ENCODE data around the gene CAP2.

DNA sequence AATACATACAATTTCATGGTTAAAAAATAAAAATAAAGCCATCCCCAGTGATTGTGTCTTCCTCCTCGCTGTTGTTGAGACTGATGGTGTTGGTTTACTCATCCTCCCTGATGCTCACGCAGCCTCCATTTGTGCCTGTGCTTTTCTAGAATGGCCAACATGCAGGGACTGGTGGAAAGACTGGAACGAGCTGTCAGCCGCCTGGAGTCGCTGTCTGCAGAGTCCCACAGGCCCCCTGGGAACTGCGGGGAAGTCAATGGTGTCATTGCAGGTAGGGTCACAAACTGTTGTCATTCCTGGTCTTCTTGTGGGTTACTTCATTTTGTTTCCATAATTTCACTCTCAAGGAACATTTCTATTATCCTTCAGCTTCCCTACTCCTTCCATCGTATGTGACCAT is 28.0 kb downstream of the CAP2 start:
- TF ChIP-seq, protein P1, sequence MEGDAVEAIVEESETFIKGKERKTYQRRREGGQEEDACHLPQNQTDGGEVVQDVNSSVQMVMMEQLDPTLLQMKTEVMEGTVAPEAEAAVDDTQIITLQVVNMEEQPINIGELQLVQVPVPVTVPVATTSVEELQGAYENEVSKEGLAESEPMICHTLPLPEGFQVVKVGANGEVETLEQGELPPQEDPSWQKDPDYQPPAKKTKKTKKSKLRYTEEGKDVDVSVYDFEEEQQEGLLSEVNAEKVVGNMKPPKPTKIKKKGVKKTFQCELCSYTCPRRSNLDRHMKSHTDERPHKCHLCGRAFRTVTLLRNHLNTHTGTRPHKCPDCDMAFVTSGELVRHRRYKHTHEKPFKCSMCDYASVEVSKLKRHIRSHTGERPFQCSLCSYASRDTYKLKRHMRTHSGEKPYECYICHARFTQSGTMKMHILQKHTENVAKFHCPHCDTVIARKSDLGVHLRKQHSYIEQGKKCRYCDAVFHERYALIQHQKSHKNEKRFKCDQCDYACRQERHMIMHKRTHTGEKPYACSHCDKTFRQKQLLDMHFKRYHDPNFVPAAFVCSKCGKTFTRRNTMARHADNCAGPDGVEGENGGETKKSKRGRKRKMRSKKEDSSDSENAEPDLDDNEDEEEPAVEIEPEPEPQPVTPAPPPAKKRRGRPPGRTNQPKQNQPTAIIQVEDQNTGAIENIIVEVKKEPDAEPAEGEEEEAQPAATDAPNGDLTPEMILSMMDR (IDR thresholded peaks at IDR 0.05): no peak
- no peak for TF ChIP-seq POLR2A (IDR thresholded peaks at IDR 0.05)
- no peak for TF ChIP-seq POLR2AphosphoS5 (IDR thresholded peaks at IDR 0.05)
- TF ChIP-seq EP300 (IDR thresholded peaks at IDR 0.05; ENCODE audit: low read depth): no peak

Data from transverse colon (tissue), 4 donors.